ENCODE data around the gene AOX1. TPM values are rescaled to one million over a fixed set of nuclear protein-coding genes. Genes with fewer than 3 reads are reported as not detected.

AOX1 gene
- total and polyA plus RNA-seq, 2 of the 8 experiments (the other 6 are each of a cell fraction or from before 2014, with no cell fraction given) = 5.6 to 8.3 TPM

GRCh38 chr2:200693836-200694470, 108.1 kb downstream of the AOX1 start (continued):
- TF ChIP-seq, protein P1, sequence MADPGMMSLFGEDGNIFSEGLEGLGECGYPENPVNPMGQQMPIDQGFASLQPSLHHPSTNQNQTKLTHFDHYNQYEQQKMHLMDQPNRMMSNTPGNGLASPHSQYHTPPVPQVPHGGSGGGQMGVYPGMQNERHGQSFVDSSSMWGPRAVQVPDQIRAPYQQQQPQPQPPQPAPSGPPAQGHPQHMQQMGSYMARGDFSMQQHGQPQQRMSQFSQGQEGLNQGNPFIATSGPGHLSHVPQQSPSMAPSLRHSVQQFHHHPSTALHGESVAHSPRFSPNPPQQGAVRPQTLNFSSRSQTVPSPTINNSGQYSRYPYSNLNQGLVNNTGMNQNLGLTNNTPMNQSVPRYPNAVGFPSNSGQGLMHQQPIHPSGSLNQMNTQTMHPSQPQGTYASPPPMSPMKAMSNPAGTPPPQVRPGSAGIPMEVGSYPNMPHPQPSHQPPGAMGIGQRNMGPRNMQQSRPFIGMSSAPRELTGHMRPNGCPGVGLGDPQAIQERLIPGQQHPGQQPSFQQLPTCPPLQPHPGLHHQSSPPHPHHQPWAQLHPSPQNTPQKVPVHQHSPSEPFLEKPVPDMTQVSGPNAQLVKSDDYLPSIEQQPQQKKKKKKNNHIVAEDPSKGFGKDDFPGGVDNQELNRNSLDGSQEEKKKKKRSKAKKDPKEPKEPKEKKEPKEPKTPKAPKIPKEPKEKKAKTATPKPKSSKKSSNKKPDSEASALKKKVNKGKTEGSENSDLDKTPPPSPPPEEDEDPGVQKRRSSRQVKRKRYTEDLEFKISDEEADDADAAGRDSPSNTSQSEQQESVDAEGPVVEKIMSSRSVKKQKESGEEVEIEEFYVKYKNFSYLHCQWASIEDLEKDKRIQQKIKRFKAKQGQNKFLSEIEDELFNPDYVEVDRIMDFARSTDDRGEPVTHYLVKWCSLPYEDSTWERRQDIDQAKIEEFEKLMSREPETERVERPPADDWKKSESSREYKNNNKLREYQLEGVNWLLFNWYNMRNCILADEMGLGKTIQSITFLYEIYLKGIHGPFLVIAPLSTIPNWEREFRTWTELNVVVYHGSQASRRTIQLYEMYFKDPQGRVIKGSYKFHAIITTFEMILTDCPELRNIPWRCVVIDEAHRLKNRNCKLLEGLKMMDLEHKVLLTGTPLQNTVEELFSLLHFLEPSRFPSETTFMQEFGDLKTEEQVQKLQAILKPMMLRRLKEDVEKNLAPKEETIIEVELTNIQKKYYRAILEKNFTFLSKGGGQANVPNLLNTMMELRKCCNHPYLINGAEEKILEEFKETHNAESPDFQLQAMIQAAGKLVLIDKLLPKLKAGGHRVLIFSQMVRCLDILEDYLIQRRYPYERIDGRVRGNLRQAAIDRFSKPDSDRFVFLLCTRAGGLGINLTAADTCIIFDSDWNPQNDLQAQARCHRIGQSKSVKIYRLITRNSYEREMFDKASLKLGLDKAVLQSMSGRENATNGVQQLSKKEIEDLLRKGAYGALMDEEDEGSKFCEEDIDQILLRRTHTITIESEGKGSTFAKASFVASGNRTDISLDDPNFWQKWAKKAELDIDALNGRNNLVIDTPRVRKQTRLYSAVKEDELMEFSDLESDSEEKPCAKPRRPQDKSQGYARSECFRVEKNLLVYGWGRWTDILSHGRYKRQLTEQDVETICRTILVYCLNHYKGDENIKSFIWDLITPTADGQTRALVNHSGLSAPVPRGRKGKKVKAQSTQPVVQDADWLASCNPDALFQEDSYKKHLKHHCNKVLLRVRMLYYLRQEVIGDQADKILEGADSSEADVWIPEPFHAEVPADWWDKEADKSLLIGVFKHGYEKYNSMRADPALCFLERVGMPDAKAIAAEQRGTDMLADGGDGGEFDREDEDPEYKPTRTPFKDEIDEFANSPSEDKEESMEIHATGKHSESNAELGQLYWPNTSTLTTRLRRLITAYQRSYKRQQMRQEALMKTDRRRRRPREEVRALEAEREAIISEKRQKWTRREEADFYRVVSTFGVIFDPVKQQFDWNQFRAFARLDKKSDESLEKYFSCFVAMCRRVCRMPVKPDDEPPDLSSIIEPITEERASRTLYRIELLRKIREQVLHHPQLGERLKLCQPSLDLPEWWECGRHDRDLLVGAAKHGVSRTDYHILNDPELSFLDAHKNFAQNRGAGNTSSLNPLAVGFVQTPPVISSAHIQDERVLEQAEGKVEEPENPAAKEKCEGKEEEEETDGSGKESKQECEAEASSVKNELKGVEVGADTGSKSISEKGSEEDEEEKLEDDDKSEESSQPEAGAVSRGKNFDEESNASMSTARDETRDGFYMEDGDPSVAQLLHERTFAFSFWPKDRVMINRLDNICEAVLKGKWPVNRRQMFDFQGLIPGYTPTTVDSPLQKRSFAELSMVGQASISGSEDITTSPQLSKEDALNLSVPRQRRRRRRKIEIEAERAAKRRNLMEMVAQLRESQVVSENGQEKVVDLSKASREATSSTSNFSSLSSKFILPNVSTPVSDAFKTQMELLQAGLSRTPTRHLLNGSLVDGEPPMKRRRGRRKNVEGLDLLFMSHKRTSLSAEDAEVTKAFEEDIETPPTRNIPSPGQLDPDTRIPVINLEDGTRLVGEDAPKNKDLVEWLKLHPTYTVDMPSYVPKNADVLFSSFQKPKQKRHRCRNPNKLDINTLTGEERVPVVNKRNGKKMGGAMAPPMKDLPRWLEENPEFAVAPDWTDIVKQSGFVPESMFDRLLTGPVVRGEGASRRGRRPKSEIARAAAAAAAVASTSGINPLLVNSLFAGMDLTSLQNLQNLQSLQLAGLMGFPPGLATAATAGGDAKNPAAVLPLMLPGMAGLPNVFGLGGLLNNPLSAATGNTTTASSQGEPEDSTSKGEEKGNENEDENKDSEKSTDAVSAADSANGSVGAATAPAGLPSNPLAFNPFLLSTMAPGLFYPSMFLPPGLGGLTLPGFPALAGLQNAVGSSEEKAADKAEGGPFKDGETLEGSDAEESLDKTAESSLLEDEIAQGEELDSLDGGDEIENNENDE (IDR thresholded peaks at IDR 0.05; ENCODE audit: insufficient replicate concordance, low read length) = no peak
- TF ChIP-seq ASH2L (IDR thresholded peaks at IDR 0.05; ENCODE audit: low read length) (no peak), KDM1A (IDR thresholded peaks at IDR 0.05; ENCODE audit: borderline replicate concordance, low read length) (no peak), GTF2F1 (IDR thresholded peaks at IDR 0.05; ENCODE audit: borderline replicate concordance, low read depth, low read length) (no peak), JUND (IDR thresholded peaks at IDR 0.05; ENCODE audit: low read length) (no peak)
